Dedifferentiated amniotic fluid mesenchymal stem cell (primary cell): ENCODE data around the gene IQGAP2.

ENCODE experiments used
- DNase-seq: peaks from one replicate; pipeline ENCODE4 v3.0.0-alpha.2; 2016; ENCODE audit errors: extremely low spot score

The IQGAP2 gene

DNA sequence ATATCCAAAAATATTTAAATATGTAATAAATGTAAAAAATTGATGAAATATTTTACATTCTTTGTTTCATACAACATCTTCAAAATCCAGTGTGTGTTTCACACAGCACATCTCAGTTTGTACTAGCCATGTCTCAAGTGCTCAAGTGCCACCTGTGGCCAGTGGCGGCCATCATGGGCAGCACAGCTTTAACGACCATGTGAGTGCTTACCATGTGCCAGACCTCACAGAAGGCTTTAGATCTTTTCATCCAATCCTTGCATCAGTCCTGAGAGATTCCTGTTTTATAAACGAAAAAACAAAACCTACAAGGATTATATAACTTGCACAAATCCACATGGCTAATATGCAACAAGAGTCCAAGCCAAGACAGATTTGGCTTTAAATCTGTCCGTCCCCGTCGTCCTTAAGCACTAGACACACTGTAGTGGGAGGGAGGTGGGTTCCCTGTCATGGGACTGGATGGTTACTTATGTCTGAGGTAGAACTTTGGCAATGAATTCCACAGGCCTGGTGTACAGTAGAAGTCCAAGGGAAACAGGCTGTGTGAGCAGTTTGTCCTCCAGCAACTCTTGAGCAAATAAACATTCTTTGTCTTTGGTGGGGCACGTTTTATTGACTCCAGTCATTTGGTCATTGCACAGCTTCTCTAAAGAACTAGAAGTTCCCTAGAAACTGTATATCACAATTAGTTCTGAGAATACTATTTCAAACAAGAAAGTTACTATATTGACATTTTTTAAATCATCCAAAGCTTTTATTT is 287.8 kb downstream of the IQGAP2 start:
- DNase-seq = peak; percentile 57

DNA sequence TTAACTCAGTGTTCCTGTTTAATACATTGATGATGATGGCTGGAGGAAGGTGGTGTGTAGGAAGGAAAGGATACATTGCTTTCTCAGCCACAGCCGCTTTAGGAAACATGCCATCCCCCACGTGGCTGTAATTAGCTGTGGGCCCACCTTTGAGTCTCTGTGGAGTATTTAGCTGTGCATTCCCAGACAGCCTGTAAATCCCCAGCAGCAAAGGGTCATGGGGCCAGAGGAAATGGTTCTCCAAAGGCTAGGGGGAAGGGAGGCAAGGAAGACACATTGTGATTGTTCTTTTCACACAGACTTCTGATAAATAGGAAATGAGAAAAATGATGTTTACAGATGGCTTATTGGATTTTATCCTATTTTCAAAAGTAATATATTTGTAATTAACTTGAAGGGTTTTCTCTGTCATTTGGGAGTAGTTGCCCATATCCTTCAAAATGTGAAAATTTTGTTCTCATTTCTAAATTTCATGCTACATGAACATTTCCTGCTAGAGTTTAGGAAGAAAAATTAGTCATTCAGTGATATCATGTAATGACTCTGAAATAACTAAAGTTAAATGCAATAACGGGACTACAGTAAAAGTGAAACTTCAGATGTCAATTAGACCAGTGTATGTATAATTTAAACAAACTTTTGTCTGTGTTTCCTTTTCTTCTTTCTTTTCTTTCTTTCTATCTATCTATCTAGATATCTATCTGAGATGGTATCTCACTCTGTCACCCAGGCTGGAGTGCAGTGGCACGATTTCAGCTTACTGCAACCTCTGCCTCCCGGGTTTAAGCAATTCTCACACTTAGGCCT is 288.6 kb downstream of the IQGAP2 start:
- DNase-seq = peak; percentile 67

- no peak for DNase-seq
Observed at GRCh38 chr5:76692274-76692540, 289.1 kb downstream of the IQGAP2 start.

DNA sequence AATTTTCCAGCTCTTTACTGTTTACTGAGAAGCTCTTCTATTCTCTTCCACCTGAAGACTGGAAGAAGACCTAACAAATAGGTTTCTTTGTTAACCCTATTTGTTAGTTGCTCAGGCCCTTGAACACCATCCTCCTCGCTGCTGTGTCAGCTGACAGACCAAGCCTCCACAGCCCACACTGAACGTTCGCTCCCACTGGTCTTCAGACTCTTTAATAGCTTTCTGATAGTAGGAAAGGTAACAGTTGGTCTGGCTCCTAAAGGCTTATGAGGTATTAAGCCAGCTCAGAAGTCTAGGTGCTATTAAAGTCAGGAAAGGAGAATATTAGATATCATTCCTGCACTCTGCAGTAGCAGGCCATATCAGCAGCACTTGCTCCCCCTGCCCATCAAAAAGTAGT is 289.6 kb downstream of the IQGAP2 start:
- no peak for DNase-seq

DNA sequence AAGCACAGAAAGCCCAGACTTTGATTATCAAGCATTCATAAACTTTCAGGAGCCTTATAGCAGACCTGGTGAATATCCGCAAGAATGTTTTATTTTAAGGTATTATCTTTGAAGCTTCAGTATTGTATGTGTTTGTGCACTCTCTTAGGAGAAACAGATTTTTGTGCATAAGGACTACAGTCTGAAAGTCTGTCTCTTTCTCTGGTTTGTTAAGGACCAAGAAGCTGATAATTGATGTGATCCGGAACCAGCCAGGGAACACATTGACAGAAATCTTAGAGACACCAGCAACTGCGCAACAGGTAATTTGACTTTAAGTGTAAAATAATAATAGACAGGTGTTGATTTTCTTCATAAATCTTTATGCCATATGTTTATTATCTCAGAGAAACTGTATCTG is 290.1 kb downstream of the IQGAP2 start:
- DNase-seq = no peak

GRCh38 chr5:76694317-76694716 is 291.2 kb downstream of the IQGAP2 start:
- no peak for DNase-seq

GRCh38 chr5:76695346-76695745 is 292.3 kb downstream of the IQGAP2 start:
- no peak for DNase-seq

- DNase-seq = no peak
Observed at GRCh38 chr5:76696251-76696650, 293.2 kb downstream of the IQGAP2 start.

- no peak for DNase-seq
Observed at GRCh38 chr5:76697670-76698069, 294.6 kb downstream of the IQGAP2 start.

DNA sequence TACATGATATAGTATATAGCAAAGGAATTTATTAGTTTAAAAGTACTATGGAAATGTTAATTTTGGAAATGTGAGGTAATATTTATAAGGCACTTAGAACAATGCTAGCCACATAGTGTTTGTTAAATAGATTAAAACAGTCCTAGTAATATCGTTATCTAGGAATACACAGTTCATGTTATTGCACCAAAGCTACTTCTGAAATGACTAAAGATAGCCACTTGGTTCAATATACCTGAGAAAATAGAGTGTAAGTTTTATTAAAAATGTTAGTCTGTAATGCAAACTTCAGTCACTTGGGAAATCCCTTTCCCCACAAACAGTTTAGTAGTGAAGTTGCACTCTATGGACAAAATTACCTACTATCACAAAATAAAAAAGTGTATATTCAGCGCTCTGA is 297.5 kb downstream of the IQGAP2 start:
- no peak for DNase-seq

- peak; percentile 63 for DNase-seq
Observed at GRCh38 chr5:76701298-76701697, 298.2 kb downstream of the IQGAP2 start.

DNA sequence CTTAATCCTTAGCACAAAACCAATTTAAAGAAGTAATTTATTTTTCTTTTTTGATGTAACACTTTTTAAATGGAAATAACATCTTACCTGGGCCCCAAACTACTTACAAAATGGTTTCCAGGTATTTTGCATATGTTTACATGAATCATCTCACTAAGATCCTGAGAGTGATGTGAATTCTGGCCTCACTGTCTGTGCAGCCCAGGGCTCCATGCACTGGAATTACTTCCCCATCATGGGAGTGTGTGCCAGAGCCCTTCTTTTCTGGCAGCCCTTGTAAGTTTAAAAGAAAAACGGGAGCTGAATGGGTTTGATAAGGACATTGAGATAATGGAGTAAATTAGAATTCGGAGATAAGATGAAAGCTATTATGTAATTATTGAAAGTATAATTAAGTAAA is 300.6 kb downstream of the IQGAP2 start:
- no peak for DNase-seq

DNA sequence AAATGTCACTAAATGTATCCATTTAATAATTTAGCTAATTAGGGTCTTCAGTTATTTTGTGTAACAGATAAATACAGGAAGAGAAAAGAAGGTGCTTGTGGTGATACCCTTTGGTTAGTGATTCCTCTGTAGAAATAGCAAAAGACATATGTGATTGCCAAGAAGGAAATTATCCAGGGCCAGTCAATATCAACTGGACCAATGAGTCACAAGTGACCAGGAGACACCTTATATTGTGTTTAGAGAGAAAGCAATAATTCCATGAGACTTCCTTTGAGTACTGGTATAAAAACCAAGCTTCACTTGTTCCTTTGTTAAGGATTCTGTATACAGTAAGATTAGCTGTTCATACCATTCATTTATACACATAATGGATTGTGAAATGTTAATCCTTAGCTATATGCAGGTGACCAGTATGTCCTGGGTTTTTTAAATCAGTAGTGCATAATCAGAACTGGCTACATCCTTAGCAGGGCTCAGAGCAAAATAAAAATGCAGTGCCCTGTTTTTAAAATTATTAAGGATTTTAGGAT is 301.1 kb downstream of the IQGAP2 start:
- no peak for DNase-seq

GRCh38 chr5:76705574-76705973 is 302.5 kb downstream of the IQGAP2 start:
- DNase-seq = no peak

DNA sequence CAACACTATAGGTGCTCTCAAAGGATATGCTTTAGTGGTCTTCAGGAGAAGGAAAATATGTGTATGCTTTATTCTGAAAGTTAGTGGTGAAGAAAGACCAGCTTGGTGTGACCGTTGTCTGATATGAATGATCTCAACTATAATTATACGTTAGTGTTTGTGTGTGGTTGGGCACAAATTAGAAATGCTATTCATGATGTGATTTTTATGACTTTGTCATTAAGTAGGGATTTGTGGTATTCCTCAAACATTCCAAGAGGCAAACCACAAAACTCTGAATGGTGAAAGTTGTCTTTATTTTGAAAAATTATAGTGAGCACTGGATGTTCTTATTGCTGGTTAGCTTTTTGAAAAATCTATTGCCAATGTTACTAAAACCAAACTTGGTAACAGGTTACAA is 306.7 kb downstream of the IQGAP2 start:
- peak; percentile 53 for DNase-seq

DNA sequence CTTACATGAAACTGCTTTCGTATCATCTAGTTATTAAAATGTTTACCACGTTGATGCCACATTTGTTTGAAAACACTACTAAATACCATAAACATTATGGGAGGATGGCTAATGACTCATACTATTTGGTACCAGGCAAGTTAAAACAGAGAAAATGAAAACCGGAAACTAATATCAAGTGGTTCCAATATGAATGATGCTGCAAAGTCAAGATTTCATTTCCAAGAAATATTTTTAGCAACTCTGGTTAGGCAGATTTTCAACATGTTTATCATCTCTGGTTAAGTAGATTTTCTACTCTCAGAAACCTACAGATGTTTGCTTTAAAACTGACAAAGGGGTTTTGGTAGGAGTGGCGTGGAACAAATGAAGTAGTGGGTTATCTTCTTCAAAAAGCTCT is 307.9 kb downstream of the IQGAP2 start:
- no peak for DNase-seq

DNA sequence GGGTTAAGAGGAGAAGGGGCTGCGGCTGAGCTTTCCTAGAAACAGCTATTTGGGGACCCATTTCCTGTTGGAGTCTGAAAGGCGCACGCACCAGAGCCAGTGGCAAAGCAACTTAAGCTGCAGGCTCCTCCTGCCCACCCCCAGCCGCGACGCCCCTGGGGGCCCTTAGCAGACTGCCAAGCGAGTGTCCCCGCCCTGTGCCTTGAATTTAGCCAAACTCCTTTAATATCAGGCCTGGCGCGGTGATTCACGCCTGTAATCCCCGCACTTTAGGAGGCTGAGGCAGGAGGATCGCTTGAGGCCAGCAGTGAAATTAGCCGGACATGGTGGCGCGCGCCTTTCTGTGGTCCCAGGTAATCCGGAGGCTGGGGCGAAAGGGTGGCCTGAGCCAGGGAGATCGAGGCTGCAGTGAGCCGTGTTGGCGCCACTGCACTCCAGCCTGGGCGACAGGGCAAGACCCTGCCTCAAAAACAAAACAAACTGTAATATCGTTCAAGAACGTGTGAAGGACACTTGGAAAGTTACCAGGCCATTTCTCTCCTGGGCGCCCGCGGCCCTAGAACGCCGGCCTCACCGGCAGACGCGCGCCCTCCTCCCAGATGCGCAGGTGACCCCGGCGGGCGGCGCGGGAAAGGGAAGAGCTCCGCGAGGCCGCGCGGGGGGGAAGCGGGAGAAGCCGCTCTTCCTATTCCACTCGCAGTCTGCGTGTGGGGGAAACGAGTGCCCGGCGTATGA is 311.8 kb downstream of the IQGAP2 start:
- DNase-seq = no peak

GRCh38 chr5:76715486-76715735 is 312.3 kb downstream of the IQGAP2 start:
- DNase-seq = no peak

DNA sequence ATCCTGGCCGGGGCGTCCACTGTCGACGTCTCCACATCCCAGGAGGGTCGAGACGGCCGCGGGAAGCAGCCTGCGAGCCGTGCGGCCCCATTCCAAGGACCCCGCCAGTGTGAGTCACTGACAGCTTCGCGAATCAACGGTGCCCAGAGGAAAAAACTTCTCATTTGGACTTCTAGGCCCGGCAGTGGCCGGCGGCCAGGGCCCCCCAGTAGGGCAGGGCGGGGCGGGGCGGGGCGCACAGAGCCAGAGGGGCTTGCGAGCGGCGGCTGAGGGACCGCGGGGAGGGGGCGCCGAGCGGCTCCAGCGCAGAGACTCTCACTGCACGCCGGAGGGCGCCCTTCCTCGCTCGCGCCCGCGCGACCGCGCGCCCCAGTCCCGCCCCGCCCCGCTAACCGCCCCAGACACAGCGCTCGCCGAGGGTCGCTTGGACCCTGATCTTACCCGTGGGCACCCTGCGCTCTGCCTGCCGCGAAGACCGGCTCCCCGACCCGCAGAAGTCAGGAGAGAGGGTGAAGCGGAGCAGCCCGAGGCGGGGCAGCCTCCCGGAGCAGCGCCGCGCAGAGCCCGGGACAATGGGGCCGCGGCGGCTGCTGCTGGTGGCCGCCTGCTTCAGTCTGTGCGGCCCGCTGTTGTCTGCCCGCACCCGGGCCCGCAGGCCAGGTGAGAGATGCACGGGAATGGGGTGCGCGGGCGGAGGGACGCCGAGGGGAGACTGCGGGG is 312.8 kb downstream of the IQGAP2 start, which contains the start of gene F2R:
F2R (plus strand) TSS at position 391 of the 720 bp plus-strand sequence; CDS start at position 573, 182 bp downstream.
- peak; percentile 18 for DNase-seq

GRCh38 chr5:76716456-76717157 is 313.5 kb downstream of the IQGAP2 start:
- no peak for DNase-seq
